PC-9 (cell line): Measurements from ENCODE around the gene SHMT1.
"Not testable (repeated sequence)": the region's sequence is repeated elsewhere in the genome, so short reads cannot be mapped to it uniquely, and the experiment has no call there.

Experiments used
- CTCF ChIP-seq: fragments of 200-600 bp; sonication (generic); conservative IDR thresholded peaks from 2 replicates; pipeline ENCODE4 v1.6.1; 2017; ENCODE audit warnings: mixed run types, antibody characterized with exemption, mild to moderate bottlenecking, moderate library complexity
- EZH2 ChIP-seq: fragments of 200-600 bp; sonication (generic); IDR thresholded peaks from 2 replicates; pipeline ENCODE4 v1.8.0; 2017; ENCODE audit warnings: antibody characterized with exemption, low read depth

GRCh38 chr17:18412001-18412538 is 48.7 kb upstream of the SHMT1 start:
- not testable (repeated sequence) for TF ChIP-seq CTCF, EZH2
